Left ventricle myocardium inferior (tissue), 1 donor: ENCODE data around the gene ECHDC1. TPM values are rescaled to one million over a fixed set of nuclear protein-coding genes. Genes with fewer than 3 reads are reported as not detected.

Source experiments
- DNase-seq: peaks from one replicate; pipeline ENCODE4 v3.0.0-alpha.2; 2020
- H3K27ac ChIP-seq: fragments of 200-600 bp; replicated peaks from 2 replicates; pipeline ENCODE4 v1.8.0; 2021
- H3K27me3 ChIP-seq: fragments of 200-600 bp; 2 replicates; pipeline ENCODE4 v1.8.0; 2021; ENCODE audit warnings: low read depth
- H3K36me3 ChIP-seq: fragments of 200-600 bp; 2 replicates; pipeline ENCODE4 v1.8.0; 2021
- H3K4me1 ChIP-seq: fragments of 200-600 bp; 2 replicates; pipeline ENCODE4 v1.8.0; 2021
- H3K4me3 ChIP-seq: fragments of 200-600 bp; 2 replicates; pipeline ENCODE4 v1.8.0; 2021; ENCODE audit warnings: mild to moderate bottlenecking, moderate library complexity
- H3K9me3 ChIP-seq: fragments of 200-600 bp; replicated peaks from 2 replicates; pipeline ENCODE4 v1.8.0; 2021
- CTCF ChIP-seq: fragments of 200-600 bp; IDR thresholded peaks from 2 replicates; pipeline ENCODE4 v1.8.0; 2021; ENCODE audit warnings: antibody characterized with exemption, mild to moderate bottlenecking, borderline replicate concordance
- intact Hi-C: fragments of 100-400 bp; cut with micrococcal nuclease; formaldehyde crosslinking; loops from one replicate; pipeline ENCODE4 v1.11.0; 2022
- long read RNA-seq: library from polyadenylated mRNA; unstranded; transcript quantifications from one replicate; pipeline ENCODE4 v2.0.0, GENCODE V29; 2021
- total RNA-seq: library from RNA; stranded (reverse); fragmentation: NEBNext Ultra II Directional; extraction: Animal tissue kit (Norgen Biotek cat#: 25700); gene quantifications from one replicate; pipeline ENCODE4 v1.2.1, GENCODE V29; 2021
- donor health status: DM: no; HTN: yes; CAD: no; lungs with severe emphysema.

Gene ECHDC1, protein sequence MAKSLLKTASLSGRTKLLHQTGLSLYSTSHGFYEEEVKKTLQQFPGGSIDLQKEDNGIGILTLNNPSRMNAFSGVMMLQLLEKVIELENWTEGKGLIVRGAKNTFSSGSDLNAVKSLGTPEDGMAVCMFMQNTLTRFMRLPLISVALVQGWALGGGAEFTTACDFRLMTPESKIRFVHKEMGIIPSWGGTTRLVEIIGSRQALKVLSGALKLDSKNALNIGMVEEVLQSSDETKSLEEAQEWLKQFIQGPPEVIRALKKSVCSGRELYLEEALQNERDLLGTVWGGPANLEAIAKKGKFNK
- 39.7 TPM for total RNA-seq
- long read RNA-seq, transcript ECHDC1-203 (5 exons, 1,354 nt): minor isoform, 7 of 39 reads
- long read RNA-seq, transcript ECHDC1-210 (6 exons, 2,341 nt): major isoform, 18 of 39 reads
- long read RNA-seq, partial matches to known transcripts: 5 of 39 reads
- long read RNA-seq, other reads (novel, unspliced or antisense): 7 of 39 reads

GRCh38 chr6:127342946-127343808 lies at the start of gene ECHDC1:
Gene ECHDC1, minus strand, starts transcription at chr6:127343609. Its CDS starts 12,581 bp downstream, at chr6:127331028.
- Histone ChIP-seq H3K9me3 (no peaks in the 10 kb centered on the region), H3K27ac (peak within 1 kb of the TSS; percentile 68), H3K4me1 (peaks cover 57% of the 10 kb centered on the region), H3K27me3 (no peaks in the 10 kb centered on the region), H3K36me3 (no peaks in the 10 kb centered on the region), H3K4me3 (peak within 1 kb of the TSS; percentile 72)
- peak; percentile 56 for DNase-seq
- no peak for TF ChIP-seq CTCF
- intact Hi-C loops: no loop called here

DNA sequence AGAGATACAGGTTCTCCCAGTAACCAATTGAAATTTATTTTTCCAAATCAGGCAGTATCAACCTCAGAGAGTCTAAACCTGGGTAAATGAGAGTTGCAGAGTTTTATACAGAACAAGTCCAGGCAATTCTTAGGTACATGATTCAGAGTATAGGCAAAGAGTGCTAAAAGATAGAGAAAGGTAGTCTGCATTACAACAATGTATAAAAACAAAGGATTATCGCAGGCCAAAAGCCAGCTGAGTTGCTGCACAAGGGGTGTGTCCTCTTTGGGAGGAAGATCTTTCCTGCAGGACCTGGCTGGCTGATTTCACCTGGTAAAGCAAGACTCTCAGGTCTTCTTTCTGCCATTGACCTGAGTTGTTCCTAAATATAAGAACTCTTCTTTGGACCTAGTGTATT lies 48.9 kb upstream of the ECHDC1 start:
- no peaks in the 10 kb centered on the region for H3K36me3 ChIP-seq
- intact Hi-C loops: no loop called here
- no peak overlapping the region for H3K4me3 ChIP-seq
- H3K9me3 ChIP-seq: no peaks in the 10 kb centered on the region
- no peaks in the 10 kb centered on the region for H3K27me3 ChIP-seq
- no peak for TF ChIP-seq CTCF
- H3K27ac ChIP-seq: no peak overlapping the region
- DNase-seq: no peak
- peaks cover 5% of the 10 kb centered on the region for H3K4me1 ChIP-seq

DNA sequence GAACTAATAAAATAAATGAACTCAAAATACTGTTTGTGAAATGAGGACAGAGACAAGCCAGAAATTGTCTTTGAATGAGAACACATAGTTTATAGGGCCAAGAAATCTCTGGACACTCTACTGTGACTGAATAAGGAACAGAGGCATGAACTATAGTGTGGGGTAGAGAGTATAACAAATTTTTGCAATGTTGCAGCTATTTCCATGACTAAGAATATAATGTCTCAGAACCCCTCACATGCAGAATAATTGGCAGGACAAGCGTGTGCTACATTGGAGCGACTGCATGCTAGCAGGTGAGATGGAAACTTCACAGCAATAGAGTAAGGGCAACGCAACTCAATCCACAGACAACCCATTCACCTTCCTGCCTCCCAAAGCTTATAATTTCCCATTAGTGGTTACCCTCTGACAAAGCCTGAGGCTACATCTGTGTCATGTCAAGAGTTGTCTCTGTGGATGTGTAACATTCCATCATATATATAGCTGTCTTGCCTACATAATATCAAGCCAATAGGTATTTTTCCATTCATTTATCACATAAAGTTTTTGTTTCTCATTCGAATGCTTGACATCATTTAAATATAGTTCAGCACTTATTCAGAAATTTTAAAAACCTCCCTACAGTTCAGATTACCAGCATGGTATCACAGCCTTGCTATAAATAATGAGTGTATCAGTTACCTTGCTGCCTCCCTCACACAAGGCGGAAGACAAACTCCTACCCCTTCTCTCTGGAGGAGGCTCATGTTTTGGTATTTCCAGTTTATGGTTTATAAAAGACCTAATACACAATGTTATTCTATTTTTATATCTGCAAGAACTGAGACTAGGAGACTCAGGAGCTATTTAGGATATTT lies 47.9 kb upstream of the ECHDC1 start:
- Histone ChIP-seq H3K4me1 (peaks cover 5% of the 10 kb centered on the region), H3K27ac (no peak overlapping the region), H3K27me3 (no peaks in the 10 kb centered on the region), H3K9me3 (no peaks in the 10 kb centered on the region), H3K4me3 (no peak overlapping the region), H3K36me3 (no peaks in the 10 kb centered on the region)
- intact Hi-C loops: no loop called here
- no peak for DNase-seq
- TF ChIP-seq CTCF: no peak

DNA sequence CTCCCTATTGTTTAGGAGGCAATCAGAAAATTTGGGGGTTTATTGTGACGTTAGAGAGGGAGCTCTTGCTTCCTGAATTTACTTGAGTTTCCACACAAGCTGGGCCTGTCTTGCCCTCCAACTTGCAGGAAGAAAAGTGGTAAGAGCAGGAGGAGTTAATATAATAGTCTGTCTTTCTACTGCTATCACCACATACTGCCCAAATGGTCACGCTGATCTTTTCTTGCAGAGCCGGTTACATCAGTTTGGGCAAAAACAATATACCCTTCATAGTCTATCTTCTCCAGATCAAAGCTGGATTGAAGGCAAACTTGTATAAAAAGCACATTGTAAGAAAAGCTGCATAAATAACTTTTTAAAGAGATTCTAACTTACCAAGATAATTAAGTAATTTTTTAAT lies 46.3 kb upstream of the ECHDC1 start:
- DNase-seq: no peak
- intact Hi-C loops: no loop called here
- H3K4me1 ChIP-seq: peaks cover 5% of the 10 kb centered on the region
- H3K27me3 ChIP-seq: no peaks in the 10 kb centered on the region
- no peaks in the 10 kb centered on the region for H3K36me3 ChIP-seq
- H3K4me3 ChIP-seq: no peak overlapping the region
- H3K27ac ChIP-seq: no peak overlapping the region
- no peaks in the 10 kb centered on the region for H3K9me3 ChIP-seq
- no peak for TF ChIP-seq CTCF
